ENCODE data around the gene FRY. TPM values are rescaled to one million over a fixed set of nuclear protein-coding genes. Genes with fewer than 3 reads are reported as not detected.

The FRY gene
- total and polyA plus RNA-seq, 2 donors from 2014 or later, result 21.8 to 69.5 TPM

- Histone ChIP-seq H3K4me3 (ENCODE audit: low read length in 3 of 3) (no peak overlapping the region), H3K9me3 (ENCODE audit: control insufficient read depth in 2 of 3, insufficient read depth in 1 of 3, low read length in 3 of 3) (no peaks in the 10 kb centered on the region), H3K27me3 (ENCODE audit: control insufficient read depth, insufficient read depth, low read length) (no peaks in the 10 kb centered on the region), H3K4me1 (ENCODE audit: control insufficient read depth in 2 of 3, insufficient read depth in 2 of 3, low read depth in 1 of 3, low read length in 3 of 3) (no peaks in the 10 kb centered on the region), H3K36me3 (ENCODE audit: control insufficient read depth in 2 of 3, insufficient read depth in 3 of 3, low read length in 3 of 3) (no peaks in the 10 kb centered on the region), H3K9ac (ENCODE audit: low read length in 3 of 3) (no peak overlapping the region), H3K27ac (ENCODE audit: low read depth in 2 of 2, low read length in 2 of 2) (no peak overlapping the region)
- no peak for TF ChIP-seq CTCF (IDR thresholded peaks at IDR 0.05; ENCODE audit: borderline replicate concordance, extremely low read depth, insufficient read depth)
- intact Hi-C loops (cut with DNase I), result no loop called here
- no peak for FAIRE-seq
- no peak for DNase-seq
Observed at GRCh38 chr13:32139251-32139650, 107.7 kb downstream of the FRY start.

GRCh38 chr13:32140109-32140508 is 108.5 kb downstream of the FRY start:
- FAIRE-seq (no peak), DNase-seq (no peak)
- Histone ChIP-seq H3K36me3 (ENCODE audit: control insufficient read depth in 2 of 3, insufficient read depth in 3 of 3, low read length in 3 of 3) (no peaks in the 10 kb centered on the region), H3K9ac (ENCODE audit: low read length in 3 of 3) (no peak overlapping the region), H3K4me1 (ENCODE audit: control insufficient read depth in 2 of 3, insufficient read depth in 2 of 3, low read depth in 1 of 3, low read length in 3 of 3) (no peaks in the 10 kb centered on the region), H3K27ac (ENCODE audit: low read depth in 2 of 2, low read length in 2 of 2) (no peak overlapping the region), H3K4me3 (ENCODE audit: low read length in 3 of 3) (no peak overlapping the region), H3K9me3 (ENCODE audit: control insufficient read depth in 2 of 3, insufficient read depth in 1 of 3, low read length in 3 of 3) (no peaks in the 10 kb centered on the region), H3K27me3 (ENCODE audit: control insufficient read depth, insufficient read depth, low read length) (no peaks in the 10 kb centered on the region)
- intact Hi-C loops (cut with DNase I), result no loop called here
- TF ChIP-seq CTCF (IDR thresholded peaks at IDR 0.05; ENCODE audit: borderline replicate concordance, extremely low read depth, insufficient read depth), result no peak

GRCh38 chr13:32141462-32141861 is 109.9 kb downstream of the FRY start:
- no peaks in the 10 kb centered on the region for H3K27me3 ChIP-seq (ENCODE audit: control insufficient read depth, insufficient read depth, low read length)
- no peaks in the 10 kb centered on the region for H3K4me1 ChIP-seq (ENCODE audit: control insufficient read depth in 2 of 3, insufficient read depth in 2 of 3, low read depth in 1 of 3, low read length in 3 of 3)
- intact Hi-C loops (cut with DNase I), result no loop called here
- H3K36me3 ChIP-seq (ENCODE audit: control insufficient read depth in 2 of 3, insufficient read depth in 3 of 3, low read length in 3 of 3), result no peaks in the 10 kb centered on the region
- no peaks in the 10 kb centered on the region for H3K9me3 ChIP-seq (ENCODE audit: control insufficient read depth in 2 of 3, insufficient read depth in 1 of 3, low read length in 3 of 3)
- no peak overlapping the region for H3K9ac ChIP-seq (ENCODE audit: low read length in 3 of 3)
- no peak overlapping the region for H3K27ac ChIP-seq (ENCODE audit: low read depth in 2 of 2, low read length in 2 of 2)
- FAIRE-seq (no peak), DNase-seq (no peak)
- no peak for TF ChIP-seq CTCF (IDR thresholded peaks at IDR 0.05; ENCODE audit: borderline replicate concordance, extremely low read depth, insufficient read depth)
- H3K4me3 ChIP-seq (ENCODE audit: low read length in 3 of 3), result no peak overlapping the region

GRCh38 chr13:32142115-32142514 is 110.5 kb downstream of the FRY start:
- intact Hi-C loops (cut with DNase I), result no loop called here
- FAIRE-seq, result no peak
- H3K36me3 ChIP-seq (ENCODE audit: control insufficient read depth in 2 of 3, insufficient read depth in 3 of 3, low read length in 3 of 3), result no peaks in the 10 kb centered on the region
- H3K27ac ChIP-seq (ENCODE audit: low read depth in 2 of 2, low read length in 2 of 2), result no peak overlapping the region
- H3K27me3 ChIP-seq (ENCODE audit: control insufficient read depth, insufficient read depth, low read length), result no peaks in the 10 kb centered on the region
- H3K9me3 ChIP-seq (ENCODE audit: control insufficient read depth in 2 of 3, insufficient read depth in 1 of 3, low read length in 3 of 3), result no peaks in the 10 kb centered on the region
- TF ChIP-seq CTCF (IDR thresholded peaks at IDR 0.05; ENCODE audit: borderline replicate concordance, extremely low read depth, insufficient read depth), result no peak
- no peaks in the 10 kb centered on the region for H3K4me1 ChIP-seq (ENCODE audit: control insufficient read depth in 2 of 3, insufficient read depth in 2 of 3, low read depth in 1 of 3, low read length in 3 of 3)
- no peak overlapping the region for H3K4me3 ChIP-seq (ENCODE audit: low read length in 3 of 3)
- DNase-seq, result no peak
- H3K9ac ChIP-seq (ENCODE audit: low read length in 3 of 3), result no peak overlapping the region

Data from kidney (tissue), 14 donors.